NCI-H2107 treated with DMSO at 0.1 percent for 48 hours (cell line): ENCODE data around the gene ARMCX5.
A peak's percentile ranks its signal among the peaks of the same experiment; 100 is the strongest.

Source experiments
- DNase-seq: peaks from one replicate; lab custom pipeline; 2025; ENCODE audit not compliant: unreplicated experiment; lab: John Stamatoyannopoulos, UW

The ARMCX5 gene

GRCh38 chrX:102599084-102599950 is at the start of gene ARMCX5:
TSS of gene ARMCX5 (plus strand) at chrX:102599515. CDS start at chrX:102602142, 2,627 bp downstream.
- DNase-seq, result peak; percentile 93

DNA sequence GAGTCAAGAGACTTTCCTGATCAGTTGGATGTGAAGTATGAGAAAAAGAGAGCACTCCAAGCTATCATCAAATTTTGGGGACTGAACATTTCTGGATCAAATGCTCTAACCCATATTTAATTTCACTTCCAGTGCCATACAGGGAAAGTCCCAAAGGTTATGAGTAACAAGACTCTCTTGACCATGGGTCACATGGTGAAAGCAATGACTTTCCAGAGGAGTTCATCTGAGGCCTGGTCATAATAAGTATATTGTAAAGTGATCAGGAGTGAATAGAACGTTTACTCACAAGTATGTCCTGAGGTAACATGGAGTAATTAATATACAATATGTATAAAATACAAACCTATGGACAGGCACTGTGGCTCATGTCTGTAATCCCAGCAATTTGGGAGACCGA is 40.7 kb upstream of the ARMCX5 start:
- no peak for DNase-seq

- no peak for DNase-seq
Measured at GRCh38 chrX:102560423-102561068, 38.8 kb upstream of the ARMCX5 start.

GRCh38 chrX:102580891-102581290 is 18.4 kb upstream of the ARMCX5 start:
- DNase-seq, result no peak

- DNase-seq, result no peak
Measured at GRCh38 chrX:102593367-102593766, 5.9 kb upstream of the ARMCX5 start.

DNA sequence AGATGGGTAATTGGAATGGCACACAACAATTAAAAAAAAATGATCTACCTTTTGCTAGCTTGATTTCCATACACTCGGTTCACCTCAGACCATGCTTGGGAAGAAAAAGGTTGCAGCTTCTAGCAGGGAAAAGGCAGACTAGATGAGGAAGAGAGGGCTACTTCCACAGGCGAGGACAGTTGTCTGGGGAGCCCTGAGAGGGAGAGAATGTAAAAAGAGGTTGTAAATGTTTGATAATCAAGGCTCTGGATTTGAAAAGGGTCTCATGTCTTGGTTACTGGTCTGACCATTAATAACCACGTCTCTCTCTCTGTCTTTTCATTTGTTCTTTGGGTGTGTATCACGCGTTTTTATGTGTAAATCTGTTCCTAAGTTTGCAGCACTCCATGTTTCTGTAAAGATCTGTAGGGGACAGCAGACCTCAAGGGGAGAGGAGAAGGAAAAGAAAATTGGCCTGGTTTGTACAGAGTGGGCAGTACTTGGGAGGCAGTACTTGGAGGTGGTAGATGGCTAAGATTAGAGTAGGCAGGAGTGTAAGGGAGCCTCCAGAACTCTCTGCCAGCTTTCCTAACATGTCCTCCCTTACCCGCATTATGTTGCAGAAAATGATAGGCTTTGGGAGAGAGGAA is 750 bp downstream of the ARMCX5 start:
- DNase-seq, result peak; percentile 8

DNA sequence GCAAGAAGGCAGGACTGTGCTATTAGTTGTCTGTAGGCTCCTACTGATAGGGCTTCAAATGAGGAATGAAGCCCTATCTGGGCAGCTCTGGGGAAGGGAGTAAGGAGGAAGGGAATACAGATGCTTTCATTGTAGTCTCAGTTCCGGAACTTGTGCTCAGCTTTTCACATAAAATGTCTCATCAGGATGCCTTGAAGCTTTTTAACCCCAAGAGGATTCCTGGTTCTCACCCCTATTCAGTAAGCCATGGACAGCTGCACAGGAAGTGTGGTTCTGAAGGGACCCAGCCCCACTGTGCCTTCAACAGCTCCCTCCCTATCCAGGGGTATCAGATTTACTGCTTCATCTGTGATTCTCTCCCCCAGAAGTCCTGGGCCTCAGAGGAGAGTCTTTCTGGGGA is 5.0 kb downstream of the ARMCX5 start:
- DNase-seq, result no peak

DNA sequence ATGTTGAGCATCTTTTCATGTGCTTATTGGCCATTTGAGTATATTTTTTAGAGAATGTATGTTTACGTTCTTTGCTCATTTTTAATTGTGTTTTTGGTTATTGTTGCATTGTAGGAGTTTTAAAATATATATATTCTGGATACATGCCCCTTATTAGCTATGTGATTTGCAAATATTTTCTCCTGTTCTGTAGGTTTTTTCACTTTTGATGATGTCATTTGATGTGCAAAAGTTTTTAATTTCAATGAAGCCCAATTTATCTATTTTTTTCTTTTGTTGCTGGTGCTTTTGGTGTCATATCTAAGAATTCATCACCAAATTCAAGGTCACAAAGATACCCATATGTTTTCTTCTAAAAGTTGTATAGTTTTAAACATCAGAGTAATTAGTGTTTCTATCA is 6.8 kb downstream of the ARMCX5 start:
- no peak for DNase-seq

DNA sequence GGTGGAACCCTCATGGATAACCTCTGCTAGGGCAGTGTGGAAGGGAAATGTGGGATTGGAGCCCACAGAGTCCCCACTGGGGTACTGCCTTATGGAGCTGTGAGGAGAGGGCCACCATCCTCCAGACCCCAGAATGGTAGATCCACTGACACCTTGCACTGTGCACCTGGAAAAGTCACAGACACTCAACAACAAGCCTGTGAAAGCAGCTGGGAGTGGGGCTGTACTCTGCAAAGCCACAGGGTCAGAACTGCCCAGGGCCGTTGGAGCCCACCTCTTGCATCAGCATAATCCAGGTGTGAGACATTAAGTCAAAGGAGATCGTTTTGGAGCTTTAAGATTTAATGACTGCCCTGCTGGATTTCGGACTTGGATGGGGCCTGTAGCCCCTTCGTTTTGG is 11.6 kb downstream of the ARMCX5 start:
- DNase-seq, result no peak

DNA sequence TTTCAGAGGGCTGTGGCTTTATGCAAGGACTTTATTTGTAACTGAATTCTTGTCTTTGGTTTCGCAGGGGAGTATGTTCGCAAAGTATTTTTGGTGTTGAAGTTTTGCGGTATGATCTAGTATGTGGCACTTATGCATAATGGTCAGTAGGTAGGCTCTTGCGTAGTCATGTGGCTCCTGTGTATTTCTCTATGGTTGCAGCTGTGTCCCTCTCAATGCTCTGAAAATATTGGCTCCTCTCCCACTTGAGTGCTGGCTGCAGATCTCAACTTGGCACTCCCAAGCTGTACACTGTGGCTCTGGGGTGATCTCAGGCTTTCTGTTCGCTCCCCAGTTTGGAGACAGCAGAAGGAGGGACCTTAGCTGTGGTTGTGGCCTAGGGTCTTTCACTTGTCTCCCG is 24.8 kb downstream of the ARMCX5 start:
- no peak for DNase-seq

- DNase-seq, result no peak
Measured at GRCh38 chrX:102627640-102628039, 28.3 kb downstream of the ARMCX5 start.

DNA sequence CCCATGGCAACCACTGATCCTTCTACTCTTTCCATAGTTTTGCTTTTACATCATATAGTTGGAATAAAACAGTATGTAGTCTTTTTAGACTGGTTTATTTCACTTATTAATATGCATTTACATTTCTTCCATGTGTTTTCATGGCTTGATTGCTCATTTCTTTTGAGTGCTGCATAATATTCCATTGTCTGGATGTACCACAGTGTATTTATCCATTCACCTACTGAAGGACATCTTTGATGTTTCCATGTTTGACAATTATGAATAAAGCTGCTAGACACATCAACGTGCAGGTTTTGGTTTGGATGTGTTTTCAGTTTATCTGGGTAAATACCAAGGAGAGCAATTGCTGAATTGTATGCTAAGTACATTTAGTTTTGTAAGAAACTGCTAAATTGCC is 38.2 kb downstream of the ARMCX5 start:
- no peak for DNase-seq

DNA sequence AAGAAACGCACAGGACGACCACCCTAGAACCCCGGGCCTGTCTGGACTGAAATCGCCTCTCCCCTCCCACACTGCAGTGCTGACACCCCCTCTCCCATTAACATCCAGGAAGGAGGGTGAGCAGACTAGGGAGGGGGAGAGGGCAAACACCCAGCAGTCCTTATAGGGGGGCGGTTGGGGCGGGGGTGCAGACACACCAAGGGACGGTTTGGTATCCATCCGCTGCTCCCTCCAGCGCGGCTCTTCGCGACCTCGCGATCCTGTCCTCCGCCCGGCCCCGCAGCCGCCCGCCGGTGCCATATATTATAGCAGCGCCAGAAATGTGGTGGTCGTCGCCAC is 51.6 kb downstream of the ARMCX5 start:
- no peak for DNase-seq

GRCh38 chrX:102651242-102652011 is 52.1 kb downstream of the ARMCX5 start, which contains the start of gene GPRASP1:
TSS of gene GPRASP1 (plus strand) at chrX:102651483. CDS start at chrX:102653914, 2,431 bp downstream.
- DNase-seq, result no peak

GRCh38 chrX:102652031-102652688 is 52.8 kb downstream of the ARMCX5 start:
- no peak for DNase-seq
